Panc1 (cell line): ENCODE results near the gene ELP5.

Experiments
- CTCF ChIP-seq: fragments of 450-650 bp; IDR thresholded peaks from 2 replicates; pipeline ENCODE4 v1.5.1; 2017; ENCODE audit warnings: mild to moderate bottlenecking
- POLR2AphosphoS5 ChIP-seq: IDR thresholded peaks from 2 replicates; pipeline ENCODE4 v1.6.1; 2012; ENCODE audit warnings: mild to moderate bottlenecking, low read depth, low read length, moderate library complexity
- REST ChIP-seq, 2 experiments: IDR thresholded peaks; 2 replicates each; pipeline ENCODE4 v1.6.1; 2011 to 2012; ENCODE audit warnings: low read depth in 2 of 2, control low read depth in 1 of 2, low read length in 1 of 2, mild to moderate bottlenecking in 1 of 2, moderate library complexity in 1 of 2; ENCODE audit not compliant: insufficient read depth in 1 of 2

- TF ChIP-seq CTCF = no peak
- no peak for TF ChIP-seq REST (IDR thresholded peaks at IDR 0.05; ENCODE audit: insufficient read depth in 1 of 2, low read depth in 2 of 2, low read length in 1 of 2)
- TF ChIP-seq POLR2AphosphoS5 = no peak
These were observed 9.6 kb downstream of the ELP5 start for GRCh38 chr17:7261379-7262191.
